ENCODE data around the gene PDX1.

GRCh38 chr13:27961227-27962085 is 41.7 kb downstream of the PDX1 start:
- TF ChIP-seq, protein P1, sequence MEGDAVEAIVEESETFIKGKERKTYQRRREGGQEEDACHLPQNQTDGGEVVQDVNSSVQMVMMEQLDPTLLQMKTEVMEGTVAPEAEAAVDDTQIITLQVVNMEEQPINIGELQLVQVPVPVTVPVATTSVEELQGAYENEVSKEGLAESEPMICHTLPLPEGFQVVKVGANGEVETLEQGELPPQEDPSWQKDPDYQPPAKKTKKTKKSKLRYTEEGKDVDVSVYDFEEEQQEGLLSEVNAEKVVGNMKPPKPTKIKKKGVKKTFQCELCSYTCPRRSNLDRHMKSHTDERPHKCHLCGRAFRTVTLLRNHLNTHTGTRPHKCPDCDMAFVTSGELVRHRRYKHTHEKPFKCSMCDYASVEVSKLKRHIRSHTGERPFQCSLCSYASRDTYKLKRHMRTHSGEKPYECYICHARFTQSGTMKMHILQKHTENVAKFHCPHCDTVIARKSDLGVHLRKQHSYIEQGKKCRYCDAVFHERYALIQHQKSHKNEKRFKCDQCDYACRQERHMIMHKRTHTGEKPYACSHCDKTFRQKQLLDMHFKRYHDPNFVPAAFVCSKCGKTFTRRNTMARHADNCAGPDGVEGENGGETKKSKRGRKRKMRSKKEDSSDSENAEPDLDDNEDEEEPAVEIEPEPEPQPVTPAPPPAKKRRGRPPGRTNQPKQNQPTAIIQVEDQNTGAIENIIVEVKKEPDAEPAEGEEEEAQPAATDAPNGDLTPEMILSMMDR (IDR thresholded peaks at IDR 0.05; ENCODE audit: low read depth, low read length, poor library complexity, severe bottlenecking), result no peak
- no peak for TF ChIP-seq EZH2phosphoT487 (IDR thresholded peaks at IDR 0.05; ENCODE audit: borderline replicate concordance, low read length)

Data from DOHH2 (cell line).